Measurements from ENCODE around the gene ELK1. TPM values are rescaled to one million over a fixed set of nuclear protein-coding genes. Genes with fewer than 3 reads are reported as not detected.

The ELK1 gene
- total and polyA plus RNA-seq, 2 of the 4 experiments (the other 2 are of a cell fraction), result 10.0 to 24.3 TPM

GRCh38 chrX:47633689-47634590 is 16.4 kb downstream of the ELK1 start:
- H3K4me3 ChIP-seq (ENCODE audit: insufficient read depth, low read depth, low read length), result no peak overlapping the region
- intact Hi-C loops (cut with micrococcal nuclease) (no loop called here), in situ Hi-C loops (cut with MboI; ENCODE audit: low sequenced_read_pairs) (loop anchor here (25.0 kb wide), 1 partner anchor 422 kb away; the partner anchor contains the start of gene CDK16), dilution Hi-C loops (cut with HindIII; ENCODE audit: low sequenced_read_pairs, unreplicated experiment) (no loop called here)
- 56% methylated on average over 14 of the region's 14 CpGs; no CpG with 5 or more reads in 1 of the 2 experiments for WGBS, 2 experiments (ENCODE audit: extremely low coverage in 2 of 2, insufficient read length in 1 of 2)
- H3K27ac ChIP-seq (ENCODE audit: insufficient read depth, low read length), result no peak overlapping the region
- no peak overlapping the region for H3K18ac ChIP-seq (ENCODE audit: low read depth, low read length)
- H3K27me3 ChIP-seq (ENCODE audit: control insufficient read depth, insufficient read depth, low read length), result no peaks in the 10 kb centered on the region
- no peak overlapping the region for H3K56ac ChIP-seq (ENCODE audit: extremely low read depth, insufficient read depth, low read length)
- no peak overlapping the region for H3K9ac ChIP-seq (ENCODE audit: low read depth, low read length)
- TF ChIP-seq BHLHE40 (IDR thresholded peaks at IDR 0.05; ENCODE audit: low read depth, low read length), result peak; percentile 19; the same call in 1 of the 2 replicates
- TF ChIP-seq USF2 (IDR thresholded peaks at IDR 0.05; ENCODE audit: low read depth, low read length), result peak; percentile 43; the same call in 1 of the 2 replicates
- TF ChIP-seq NFE2L2 (IDR thresholded peaks at IDR 0.05; ENCODE audit: low read depth, low read length), result no peak
- peak; percentile 83 for TF ChIP-seq CEBPB (IDR thresholded peaks at IDR 0.05; ENCODE audit: low read depth, low read length)
- H4K8ac ChIP-seq (ENCODE audit: low read depth in 2 of 2, low read length in 2 of 2), result no peak overlapping the region
- ATAC-seq (ENCODE audit: low read depth), result no peak
- H2AK5ac ChIP-seq (ENCODE audit: low read depth, low read length), result no peak overlapping the region
- POLR2A ChIA-PET (ENCODE audit: unreplicated experiment), result no interaction called here
- no peak overlapping the region for H3K4me2 ChIP-seq (ENCODE audit: low read depth, low read length)
- no peak overlapping the region for H3K14ac ChIP-seq (replicated peaks; ENCODE audit: low read depth, low read length)
- CTCF ChIA-PET, result no interaction called here
- H2BK120ac ChIP-seq (ENCODE audit: low read depth, low read length), result no peak overlapping the region
- no peaks in the 10 kb centered on the region for H3K9me1 ChIP-seq (ENCODE audit: insufficient read depth, low read length)
- no peaks in the 10 kb centered on the region for H4K20me1 ChIP-seq (ENCODE audit: insufficient read depth, low read length)
- no peak overlapping the region for H2AK9ac ChIP-seq (replicated peaks; ENCODE audit: low read depth, low read length, poor library complexity)
- H3K36me3 ChIP-seq (ENCODE audit: control insufficient read depth, insufficient read depth, low read length), result peaks cover 29% of the 10 kb centered on the region
- H2BK5ac ChIP-seq (ENCODE audit: low read depth, low read length, poor library complexity, severe bottlenecking), result no peak overlapping the region
- peak; percentile 24 for DNase-seq
- peaks cover 2% of the 10 kb centered on the region; the same call in 1 of the 2 replicates for H3K9me3 ChIP-seq (ENCODE audit: control insufficient read depth, insufficient read depth, low read length)
- H4K5ac ChIP-seq (ENCODE audit: low read depth, low read length), result no peak overlapping the region
- H3K4ac ChIP-seq (ENCODE audit: low read depth, low read length), result no peak overlapping the region
- no peaks in the 10 kb centered on the region for H3K4me1 ChIP-seq (ENCODE audit: control insufficient read depth, insufficient read depth, low read length)
- H4K91ac ChIP-seq (ENCODE audit: insufficient read depth, low read depth, low read length), result no peak overlapping the region
- H3K23ac ChIP-seq (ENCODE audit: low read depth, low read length), result no peak overlapping the region
- H3K79me1 ChIP-seq (ENCODE audit: low read depth in 1 of 2, low read length in 2 of 2), result no peaks in the 10 kb centered on the region
- no peak overlapping the region for H2BK15ac ChIP-seq (ENCODE audit: low read depth, low read length)
- no TSS peak for BruUV-seq (replicated peaks)
- H2BK20ac ChIP-seq (ENCODE audit: low read depth, low read length), result no peak overlapping the region
- H2AFZ ChIP-seq (replicated peaks; ENCODE audit: low read length, poor library complexity), result no peak overlapping the region

All from IMR-90 (cell line).